Measurements from ENCODE around the gene CPOX.

CPOX gene

GRCh38 chr3:98594628-98595324 is 1.4 kb upstream of the CPOX start:
- DNase-seq, result no peak

GRCh38 chr3:98592345-98592935 is 971 bp downstream of the CPOX start:
- DNase-seq, result peak; percentile 18

GRCh38 chr3:98589331-98590036 is 3.9 kb downstream of the CPOX start:
- DNase-seq, result no peak

GRCh38 chr3:98588065-98588464 is 5.3 kb downstream of the CPOX start:
- DNase-seq, result no peak

GRCh38 chr3:98587654-98588053 is 5.8 kb downstream of the CPOX start:
- no peak for DNase-seq

GRCh38 chr3:98584547-98584946 is 8.9 kb downstream of the CPOX start:
- no peak for DNase-seq

- DNase-seq, result no peak
These were observed 9.6 kb downstream of the CPOX start for GRCh38 chr3:98583766-98584165.

GRCh38 chr3:98582042-98582441 is 11.4 kb downstream of the CPOX start:
- no peak for DNase-seq

- no peak for DNase-seq
These were observed 11.9 kb downstream of the CPOX start for GRCh38 chr3:98581474-98581873.

- DNase-seq, result no peak
These were observed 12.7 kb downstream of the CPOX start for GRCh38 chr3:98580401-98581386.

- no peak for DNase-seq
These were observed 16.1 kb downstream of the CPOX start for GRCh38 chr3:98577178-98577895.

GRCh38 chr3:98574132-98574531 is 19.3 kb downstream of the CPOX start:
- no peak for DNase-seq

GRCh38 chr3:98573181-98573728 is 20.2 kb downstream of the CPOX start:
- peak; percentile 13 for DNase-seq

GRCh38 chr3:98568402-98568801 is 25.0 kb downstream of the CPOX start:
- DNase-seq, result no peak

GRCh38 chr3:98567666-98568270 is 25.6 kb downstream of the CPOX start:
- no peak for DNase-seq

GRCh38 chr3:98565843-98566242 is 27.6 kb downstream of the CPOX start:
- no peak for DNase-seq

GRCh38 chr3:98565237-98565643 is 28.2 kb downstream of the CPOX start:
- DNase-seq, result peak; percentile 39

- no peak for DNase-seq
These were observed 29.0 kb downstream of the CPOX start for GRCh38 chr3:98564282-98565005.

- DNase-seq, result no peak
These were observed 29.6 kb downstream of the CPOX start for GRCh38 chr3:98563661-98564281.

All from DMS53 (cell line).